Fibroblast of the aortic adventitia (primary cell): ENCODE data around the gene C1orf159. TPM values are rescaled to one million over a fixed set of nuclear protein-coding genes. Genes with fewer than 3 reads are reported as not detected.

Experiments used
- DNase-seq: peaks from one replicate; pipeline ENCODE4 v3.0.0-alpha.2; 2010; ENCODE audit warnings: low read depth
- H3K4me3 ChIP-seq: 2 replicates; pipeline ENCODE4 v1.5.1; 2011; ENCODE audit warnings: low read depth, mild to moderate bottlenecking, control low read depth, low read length, moderate library complexity
- CTCF ChIP-seq: IDR thresholded peaks from 2 replicates; pipeline ENCODE4 v1.5.1; 2011; ENCODE audit warnings: mild to moderate bottlenecking, low read length, control low read depth, inconsistent platforms; ENCODE audit not compliant: insufficient read depth
- total RNA-seq: library from RNA; depleted of rRNA; stranded (reverse); fragments of >200 nt; gene quantifications from 2 replicates; pipeline ENCODE4 v1.2.3, GENCODE V29; 2012; ENCODE audit warnings: low replicate concordance

Gene C1orf159
- total RNA-seq, 1 donor: 7.7 TPM

- DNase-seq: no peak
- H3K4me3 ChIP-seq: no peak overlapping the region
- TF ChIP-seq CTCF: no peak
Measured at GRCh38 chr1:1085911-1086841, 29.7 kb downstream of the C1orf159 start.

GRCh38 chr1:1085171-1085841, 30.6 kb downstream of the C1orf159 start:
- DNase-seq: no peak
- no peak for TF ChIP-seq CTCF
- no peak overlapping the region for H3K4me3 ChIP-seq

DNA sequence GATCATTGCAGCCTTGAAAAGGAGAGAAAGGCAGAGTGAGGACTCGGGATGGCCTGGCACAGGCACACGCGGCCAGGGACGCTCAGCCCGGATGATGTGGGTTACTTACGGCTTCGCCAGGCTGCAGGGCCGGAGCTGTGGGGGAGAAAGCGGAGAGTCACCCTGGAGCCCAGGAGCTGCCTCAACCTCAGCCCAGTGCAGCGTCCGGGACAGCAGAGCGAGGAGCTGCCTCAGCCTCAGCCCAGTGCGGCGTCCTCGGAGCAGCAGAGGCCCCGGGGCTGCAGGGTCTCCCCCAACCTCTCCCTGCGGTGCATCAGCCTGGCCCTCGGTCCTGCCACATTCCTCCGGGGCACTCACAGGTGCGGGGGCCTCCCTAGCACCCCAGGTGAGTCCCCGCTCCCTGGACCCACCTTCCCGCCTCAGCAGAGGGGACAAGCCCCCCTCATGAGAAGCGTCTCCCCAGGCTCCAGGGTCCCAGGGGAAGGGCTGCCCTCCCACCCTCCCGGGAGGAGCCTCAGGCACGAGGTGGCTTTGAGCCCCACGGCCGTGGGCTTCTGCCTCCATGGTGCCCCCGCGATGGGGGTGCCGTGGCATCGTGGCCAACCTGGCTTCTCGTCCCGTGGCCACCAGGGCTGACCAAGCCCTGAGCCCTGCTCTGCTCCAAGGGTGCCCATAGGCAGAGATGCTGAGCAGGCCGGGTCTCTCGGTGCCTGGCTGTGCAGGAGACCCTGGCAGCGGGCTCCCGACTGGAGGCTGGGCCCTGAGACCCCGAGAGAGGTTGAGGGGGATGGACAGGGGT, 31.3 kb downstream of the C1orf159 start:
- no peak for TF ChIP-seq CTCF
- no peak for DNase-seq
- H3K4me3 ChIP-seq: no peak overlapping the region

DNA sequence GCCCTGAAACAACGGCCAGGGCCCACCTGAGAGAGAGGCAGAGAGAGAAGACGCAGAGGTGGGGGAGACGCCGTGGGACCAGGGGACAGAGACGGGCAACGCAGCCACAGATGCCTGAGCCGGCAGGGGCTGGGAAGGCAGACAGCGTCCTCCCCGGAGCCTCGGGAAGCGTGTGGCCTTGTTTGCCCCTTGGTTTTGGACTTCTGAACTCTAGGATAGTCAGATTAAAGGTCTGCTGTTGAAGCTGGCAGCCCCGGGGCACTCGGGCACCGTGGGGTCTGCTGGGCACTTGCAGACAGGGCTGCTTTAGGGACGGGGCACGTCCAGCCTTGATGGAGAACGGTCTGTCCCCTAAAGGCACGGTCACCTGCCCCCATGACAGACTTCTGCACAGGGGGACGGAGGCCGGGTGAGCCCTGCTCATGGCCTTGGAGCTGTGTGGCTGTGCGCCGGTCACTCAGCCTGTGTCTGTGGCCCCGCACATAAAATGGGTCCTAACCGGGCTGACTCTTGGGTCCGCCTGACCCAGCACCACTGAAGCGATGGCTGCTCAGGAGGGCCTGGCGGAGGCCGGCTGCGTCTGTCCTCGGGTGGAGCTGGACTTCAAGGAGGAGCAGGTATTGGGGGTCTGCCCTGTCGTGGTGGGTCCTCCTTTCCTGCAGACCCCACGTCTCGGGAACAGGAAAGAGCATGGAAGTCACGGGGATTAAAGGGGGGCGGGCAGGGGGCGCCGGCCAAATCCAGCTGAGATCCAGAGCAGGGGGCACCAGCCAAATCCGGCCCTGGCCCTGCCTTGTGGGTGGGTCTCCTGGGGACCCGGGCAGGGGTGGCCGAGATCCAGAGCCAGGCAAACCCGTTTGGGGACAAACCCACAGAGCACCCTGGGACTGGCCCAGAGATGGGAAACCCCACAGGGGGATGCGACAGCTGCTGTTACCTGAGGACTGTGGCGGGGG, 32.2 kb downstream of the C1orf159 start:
- no peak for TF ChIP-seq CTCF
- H3K4me3 ChIP-seq: no peak overlapping the region
- DNase-seq: no peak

DNA sequence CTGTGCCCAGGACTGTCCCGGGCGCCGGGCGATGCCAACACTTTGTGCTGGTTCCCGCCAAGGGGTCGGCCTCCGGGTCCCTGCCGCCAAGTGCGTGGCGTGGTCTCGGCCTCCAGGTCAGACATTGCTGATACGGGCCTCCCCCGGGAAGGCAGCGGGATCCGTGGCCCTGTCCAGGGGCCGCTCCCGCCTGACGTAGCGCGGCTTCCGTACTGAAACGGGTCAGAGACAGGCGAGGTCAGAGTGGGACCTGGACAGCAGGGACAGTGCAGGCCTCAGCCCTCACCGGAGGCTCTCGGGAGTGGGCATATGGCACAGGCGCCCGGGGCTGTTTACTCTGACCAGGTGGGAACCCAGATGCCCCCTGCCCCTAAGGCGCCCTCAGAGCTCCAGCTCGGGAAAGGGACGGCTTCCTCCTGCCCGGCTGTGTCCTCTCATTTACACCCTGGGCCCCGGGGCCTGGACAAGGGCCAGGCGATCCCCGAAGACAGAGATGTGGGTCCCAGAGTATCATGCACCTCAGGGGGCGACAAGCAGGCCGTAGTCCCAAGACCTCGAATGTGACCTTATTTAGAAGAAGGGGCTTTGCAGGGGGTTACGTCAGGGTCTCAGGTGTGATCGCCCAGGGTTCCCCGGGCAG, 33.0 kb downstream of the C1orf159 start:
- H3K4me3 ChIP-seq: no peak overlapping the region
- no peak for DNase-seq
- no peak for TF ChIP-seq CTCF
